ENCODE measurements around the gene VWF. TPM values are rescaled to one million over a fixed set of nuclear protein-coding genes. Genes with fewer than 3 reads are reported as not detected.

The VWF gene
- total RNA-seq (2014; rRNA removed; shearing (Covaris generic)): 0.11 and 0.15 TPM in 2 replicates

GRCh38 chr12:6124411-6125309 lies at the start of gene VWF:
TSS of gene VWF (minus strand) at chr12:6124670. CDS start at chr12:6123196, 1,474 bp downstream.

GRCh38 chr12:5945071-5946008 lies 179.1 kb downstream of the VWF start, which contains the start of gene ANO2:
TSS of gene ANO2 (minus strand) at chr12:5945259. CDS start at chr12:5945217, 42 bp downstream.

Small RNA genes lying within 50 kb of the gene (small RNA-seq; reads per million reads assigned to genes)
- not detected for gene RN7SL69P

Other genes with a start within 250 kb of the VWF start
- 0.21 and 0.72 TPM in 2 replicates for gene ANO2, start 179.4 kb downstream of the VWF start, total RNA-seq (2014; rRNA removed; shearing (Covaris generic))
- gene CD9, start 75.7 kb upstream of the VWF start, total RNA-seq (2014; rRNA removed; shearing (Covaris generic)): 90.5 and 93.5 TPM in 2 replicates
- not detected in 2 replicates for gene PLEKHG6, start 186.0 kb upstream of the VWF start, total RNA-seq (2014; rRNA removed; shearing (Covaris generic))
- 140 and 153 TPM in 2 replicates for gene TNFRSF1A, start 217.4 kb upstream of the VWF start, total RNA-seq (2014; rRNA removed; shearing (Covaris generic))

Measured in A375 (cell line).